ENCODE measurements around the gene HMG20A. TPM values are rescaled to one million over a fixed set of nuclear protein-coding genes. Genes with fewer than 3 reads are reported as not detected.

The HMG20A gene
- total and polyA plus RNA-seq, 2 of the 13 experiments (the other 11 are each of a cell fraction or from before 2014, with no cell fraction given), result 28.0 to 35.2 TPM

DNA sequence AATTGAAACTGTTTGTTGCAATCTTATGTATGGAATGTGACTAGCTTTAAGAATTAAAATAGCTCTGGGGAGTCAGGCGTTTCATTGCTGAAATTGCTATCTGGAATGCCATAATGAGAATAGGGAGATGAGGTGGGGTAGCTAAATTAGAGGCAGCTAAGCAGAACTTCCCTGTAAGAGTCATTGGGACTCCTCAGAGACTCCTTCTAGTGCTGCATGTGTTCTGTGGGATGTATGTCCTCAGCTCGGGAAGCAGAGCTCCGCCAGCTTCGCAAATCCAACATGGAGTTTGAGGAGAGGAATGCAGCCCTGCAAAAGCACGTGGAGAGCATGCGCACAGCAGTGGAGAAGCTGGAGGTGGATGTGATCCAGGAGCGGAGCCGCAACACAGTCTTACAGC is 57.4 kb downstream of the HMG20A start:
- in situ Hi-C loops (cut with HindIII; ENCODE audit: extremely low pct_ligation_motif_present, low pct_unique_long_range_greater_than_20kb), result no loop called here
- peaks cover 8 to 57% of the 10 kb centered on the region in 2 experiments for H3K36me3 ChIP-seq (replicated peaks in 1 of 2; ENCODE audit: control insufficient read depth in 1 of 2, insufficient read depth in 2 of 2, low read length in 2 of 2)
- H3K4me1 ChIP-seq (ENCODE audit: insufficient read depth, low read length), result no peaks in the 10 kb centered on the region
- no peak overlapping the region for H2AFZ ChIP-seq (ENCODE audit: low read length)
- no peaks in the 10 kb centered on the region for H3K9me3 ChIP-seq (ENCODE audit: low read length)
- no TSS peak for BruUV-seq (replicated peaks)
- ATAC-seq, result no peak
- no peaks in the 10 kb centered on the region for H3K27me3 ChIP-seq (ENCODE audit: control insufficient read depth in 1 of 2, insufficient read depth in 2 of 2, low read length in 2 of 2)
- DNase-seq (ENCODE audit: low spot score), result no peak
- POLR2A ChIA-PET, result no interaction called here
- WGBS (ENCODE audit: low lambda C conversion rate), result 95% methylated on average over 8 of the region's 8 CpGs
- H3K79me2 ChIP-seq (ENCODE audit: insufficient read depth, low read length), result no peaks in the 10 kb centered on the region
- no peak for FAIRE-seq
- H3K9ac ChIP-seq (ENCODE audit: insufficient read depth, low read depth, low read length), result no peak overlapping the region
- no peak overlapping the region for H3K27ac ChIP-seq (ENCODE audit: extremely low read length, insufficient read depth, low read length)
- H4K20me1 ChIP-seq (ENCODE audit: insufficient read depth, low read length), result no peaks in the 10 kb centered on the region; the same call in 1 of the 2 replicates
- CTCF ChIA-PET (ENCODE audit: low intra/inter-chr PET ratio, low total read pairs), result no interaction called here
- intact Hi-C loops (cut with micrococcal nuclease; ENCODE audit: unreplicated experiment), result no loop called here
- H3K4me3 ChIP-seq (replicated peaks in 1 of 3; ENCODE audit: insufficient read depth in 1 of 3, low read depth in 2 of 3, low read length in 3 of 3), result no peak overlapping the region
- TF ChIP-seq HIVEP1 (CRISPR knock-in tag; IDR thresholded peaks at IDR 0.05) (no peak), KAT8 (CRISPR knock-in tag; IDR thresholded peaks at IDR 0.05) (no peak), FLYWCH1 (CRISPR knock-in tag; IDR thresholded peaks at IDR 0.05) (no peak), HMG20A (CRISPR knock-in tag; IDR thresholded peaks at IDR 0.05; ENCODE audit: borderline replicate concordance) (no peak)
- TF ChIP-seq, protein P1, sequence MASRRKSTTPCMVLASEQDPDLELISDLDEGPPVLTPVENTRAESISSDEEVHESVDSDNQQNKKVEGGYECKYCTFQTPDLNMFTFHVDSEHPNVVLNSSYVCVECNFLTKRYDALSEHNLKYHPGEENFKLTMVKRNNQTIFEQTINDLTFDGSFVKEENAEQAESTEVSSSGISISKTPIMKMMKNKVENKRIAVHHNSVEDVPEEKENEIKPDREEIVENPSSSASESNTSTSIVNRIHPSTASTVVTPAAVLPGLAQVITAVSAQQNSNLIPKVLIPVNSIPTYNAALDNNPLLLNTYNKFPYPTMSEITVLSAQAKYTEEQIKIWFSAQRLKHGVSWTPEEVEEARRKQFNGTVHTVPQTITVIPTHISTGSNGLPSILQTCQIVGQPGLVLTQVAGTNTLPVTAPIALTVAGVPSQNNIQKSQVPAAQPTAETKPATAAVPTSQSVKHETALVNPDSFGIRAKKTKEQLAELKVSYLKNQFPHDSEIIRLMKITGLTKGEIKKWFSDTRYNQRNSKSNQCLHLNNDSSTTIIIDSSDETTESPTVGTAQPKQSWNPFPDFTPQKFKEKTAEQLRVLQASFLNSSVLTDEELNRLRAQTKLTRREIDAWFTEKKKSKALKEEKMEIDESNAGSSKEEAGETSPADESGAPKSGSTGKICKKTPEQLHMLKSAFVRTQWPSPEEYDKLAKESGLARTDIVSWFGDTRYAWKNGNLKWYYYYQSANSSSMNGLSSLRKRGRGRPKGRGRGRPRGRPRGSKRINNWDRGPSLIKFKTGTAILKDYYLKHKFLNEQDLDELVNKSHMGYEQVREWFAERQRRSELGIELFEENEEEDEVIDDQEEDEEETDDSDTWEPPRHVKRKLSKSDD (CRISPR knock-in tag; IDR thresholded peaks at IDR 0.05; ENCODE audit: low read depth), result no peak
- no peak overlapping the region for H3K4me2 ChIP-seq (ENCODE audit: low read depth, low read length)

DNA sequence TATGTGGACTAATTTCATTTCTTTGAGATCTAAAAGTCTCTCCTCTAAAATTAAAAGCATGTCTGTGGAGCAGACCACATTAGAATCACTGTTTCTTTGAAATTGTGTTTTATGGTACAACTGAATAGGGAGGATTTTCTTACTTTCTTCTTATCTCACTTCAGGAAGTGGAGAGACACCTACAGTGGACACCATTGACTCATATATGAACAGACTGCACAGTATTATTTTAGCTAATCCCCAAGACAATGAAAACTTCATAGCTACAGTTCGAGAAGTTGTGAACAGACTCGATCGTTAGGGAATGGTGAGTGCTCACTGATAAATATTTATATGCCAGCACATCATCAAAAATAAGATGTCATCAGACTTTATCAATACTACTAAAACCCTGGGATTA is 58.3 kb downstream of the HMG20A start:
- ATAC-seq, result no peak
- H4K20me1 ChIP-seq (ENCODE audit: insufficient read depth, low read length), result no peaks in the 10 kb centered on the region; the same call in 1 of the 2 replicates
- no peak for FAIRE-seq
- no peak overlapping the region for H3K4me2 ChIP-seq (ENCODE audit: low read depth, low read length)
- H3K79me2 ChIP-seq (ENCODE audit: insufficient read depth, low read length), result no peaks in the 10 kb centered on the region
- H2AFZ ChIP-seq (ENCODE audit: low read length), result no peak overlapping the region
- no peak overlapping the region for H3K9ac ChIP-seq (ENCODE audit: insufficient read depth, low read depth, low read length)
- H3K9me3 ChIP-seq (ENCODE audit: low read length), result no peaks in the 10 kb centered on the region
- H3K4me1 ChIP-seq (ENCODE audit: insufficient read depth, low read length), result no peaks in the 10 kb centered on the region
- no peak for DNase-seq (ENCODE audit: low spot score)
- CTCF ChIA-PET (ENCODE audit: low intra/inter-chr PET ratio, low total read pairs), result no interaction called here
- no peak overlapping the region for H3K4me3 ChIP-seq (replicated peaks in 1 of 3; ENCODE audit: insufficient read depth in 1 of 3, low read depth in 2 of 3, low read length in 3 of 3)
- no peak overlapping the region for H3K27ac ChIP-seq (ENCODE audit: extremely low read length, insufficient read depth, low read length)
- intact Hi-C loops (cut with micrococcal nuclease; ENCODE audit: unreplicated experiment), result no loop called here
- POLR2A ChIA-PET, result no interaction called here
- no TSS peak for BruUV-seq (replicated peaks)
- H3K36me3 ChIP-seq (replicated peaks in 1 of 2; ENCODE audit: control insufficient read depth in 1 of 2, insufficient read depth in 2 of 2, low read length in 2 of 2), result peaks cover 16 to 66% of the 10 kb centered on the region in 2 experiments
- in situ Hi-C loops (cut with HindIII; ENCODE audit: extremely low pct_ligation_motif_present, low pct_unique_long_range_greater_than_20kb), result no loop called here
- 95% methylated on average over 3 of the region's 3 CpGs for WGBS (ENCODE audit: low lambda C conversion rate)
- no peaks in the 10 kb centered on the region for H3K27me3 ChIP-seq (ENCODE audit: control insufficient read depth in 1 of 2, insufficient read depth in 2 of 2, low read length in 2 of 2)
- no peak for TF ChIP-seq BORCS8-MEF2B (CRISPR knock-in tag; IDR thresholded peaks at IDR 0.05)
- TF ChIP-seq, protein P2, sequence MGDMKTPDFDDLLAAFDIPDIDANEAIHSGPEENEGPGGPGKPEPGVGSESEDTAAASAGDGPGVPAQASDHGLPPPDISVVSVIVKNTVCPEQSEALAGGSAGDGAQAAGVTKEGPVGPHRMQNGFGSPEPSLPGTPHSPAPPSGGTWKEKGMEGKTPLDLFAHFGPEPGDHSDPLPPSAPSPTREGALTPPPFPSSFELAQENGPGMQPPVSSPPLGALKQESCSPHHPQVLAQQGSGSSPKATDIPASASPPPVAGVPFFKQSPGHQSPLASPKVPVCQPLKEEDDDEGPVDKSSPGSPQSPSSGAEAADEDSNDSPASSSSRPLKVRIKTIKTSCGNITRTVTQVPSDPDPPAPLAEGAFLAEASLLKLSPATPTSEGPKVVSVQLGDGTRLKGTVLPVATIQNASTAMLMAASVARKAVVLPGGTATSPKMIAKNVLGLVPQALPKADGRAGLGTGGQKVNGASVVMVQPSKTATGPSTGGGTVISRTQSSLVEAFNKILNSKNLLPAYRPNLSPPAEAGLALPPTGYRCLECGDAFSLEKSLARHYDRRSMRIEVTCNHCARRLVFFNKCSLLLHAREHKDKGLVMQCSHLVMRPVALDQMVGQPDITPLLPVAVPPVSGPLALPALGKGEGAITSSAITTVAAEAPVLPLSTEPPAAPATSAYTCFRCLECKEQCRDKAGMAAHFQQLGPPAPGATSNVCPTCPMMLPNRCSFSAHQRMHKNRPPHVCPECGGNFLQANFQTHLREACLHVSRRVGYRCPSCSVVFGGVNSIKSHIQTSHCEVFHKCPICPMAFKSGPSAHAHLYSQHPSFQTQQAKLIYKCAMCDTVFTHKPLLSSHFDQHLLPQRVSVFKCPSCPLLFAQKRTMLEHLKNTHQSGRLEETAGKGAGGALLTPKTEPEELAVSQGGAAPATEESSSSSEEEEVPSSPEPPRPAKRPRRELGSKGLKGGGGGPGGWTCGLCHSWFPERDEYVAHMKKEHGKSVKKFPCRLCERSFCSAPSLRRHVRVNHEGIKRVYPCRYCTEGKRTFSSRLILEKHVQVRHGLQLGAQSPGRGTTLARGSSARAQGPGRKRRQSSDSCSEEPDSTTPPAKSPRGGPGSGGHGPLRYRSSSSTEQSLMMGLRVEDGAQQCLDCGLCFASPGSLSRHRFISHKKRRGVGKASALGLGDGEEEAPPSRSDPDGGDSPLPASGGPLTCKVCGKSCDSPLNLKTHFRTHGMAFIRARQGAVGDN (CRISPR knock-in tag; IDR thresholded peaks at IDR 0.05), result no peak
- TF ChIP-seq, protein P3, sequence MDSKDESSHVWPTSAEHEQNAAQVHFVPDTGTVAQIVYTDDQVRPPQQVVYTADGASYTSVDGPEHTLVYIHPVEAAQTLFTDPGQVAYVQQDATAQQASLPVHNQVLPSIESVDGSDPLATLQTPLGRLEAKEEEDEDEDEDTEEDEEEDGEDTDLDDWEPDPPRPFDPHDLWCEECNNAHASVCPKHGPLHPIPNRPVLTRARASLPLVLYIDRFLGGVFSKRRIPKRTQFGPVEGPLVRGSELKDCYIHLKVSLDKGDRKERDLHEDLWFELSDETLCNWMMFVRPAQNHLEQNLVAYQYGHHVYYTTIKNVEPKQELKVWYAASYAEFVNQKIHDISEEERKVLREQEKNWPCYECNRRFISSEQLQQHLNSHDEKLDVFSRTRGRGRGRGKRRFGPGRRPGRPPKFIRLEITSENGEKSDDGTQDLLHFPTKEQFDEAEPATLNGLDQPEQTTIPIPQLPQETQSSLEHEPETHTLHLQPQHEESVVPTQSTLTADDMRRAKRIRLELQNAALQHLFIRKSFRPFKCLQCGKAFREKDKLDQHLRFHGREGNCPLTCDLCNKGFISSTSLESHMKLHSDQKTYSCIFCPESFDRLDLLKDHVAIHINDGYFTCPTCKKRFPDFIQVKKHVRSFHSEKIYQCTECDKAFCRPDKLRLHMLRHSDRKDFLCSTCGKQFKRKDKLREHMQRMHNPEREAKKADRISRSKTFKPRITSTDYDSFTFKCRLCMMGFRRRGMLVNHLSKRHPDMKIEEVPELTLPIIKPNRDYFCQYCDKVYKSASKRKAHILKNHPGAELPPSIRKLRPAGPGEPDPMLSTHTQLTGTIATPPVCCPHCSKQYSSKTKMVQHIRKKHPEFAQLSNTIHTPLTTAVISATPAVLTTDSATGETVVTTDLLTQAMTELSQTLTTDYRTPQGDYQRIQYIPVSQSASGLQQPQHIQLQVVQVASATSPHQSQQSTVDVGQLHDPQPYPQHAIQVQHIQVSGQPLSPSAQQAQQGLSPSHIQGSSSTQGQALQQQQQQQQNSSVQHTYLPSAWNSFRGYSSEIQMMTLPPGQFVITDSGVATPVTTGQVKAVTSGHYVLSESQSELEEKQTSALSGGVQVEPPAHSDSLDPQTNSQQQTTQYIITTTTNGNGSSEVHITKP (CRISPR knock-in tag; IDR thresholded peaks at IDR 0.05; ENCODE audit: low read depth), result no peak

All from HepG2 (cell line).